ENCODE results near the gene DDX4. TPM values are rescaled to one million over a fixed set of nuclear protein-coding genes. Genes with fewer than 3 reads are reported as not detected.

The DDX4 gene
- total RNA-seq, 4 donors from 2014 or later: not detected

- Histone ChIP-seq H3K4me1 (peaks cover 0 to 9% (median 7%) of the 10 kb centered on the region in 3 donors), H3K36me3 (no peaks in the 10 kb centered on the region), H3K27me3 (peaks cover 47% of the 10 kb centered on the region), H3K27ac (no peak overlapping the region), H3K4me3 (peak overlapping the region in 1 of 2 donors; percentile 47), H3K9me3 (no peaks in the 10 kb centered on the region)
- TF ChIP-seq CTCF (IDR thresholded peaks at IDR 0.05) (no peak), EP300 (IDR thresholded peaks at IDR 0.05) (no peak), POLR2AphosphoS5 (IDR thresholded peaks at IDR 0.05) (no peak), POLR2A (IDR thresholded peaks at IDR 0.05) (no peak)
- WGBS, 2 donors (ENCODE audit: low coverage in 1 of 2): 76% methylated on average over 3 of the region's 45 CpGs; no CpG with 5 or more reads in 1 of the 2 donors
- ATAC-seq: no peak
These were observed 84.1 kb downstream of the DDX4 start for GRCh38 chr5:55821731-55822512.

GRCh38 chr5:55823151-55823796, 85.4 kb downstream of the DDX4 start:
- WGBS, 2 donors (ENCODE audit: low coverage in 1 of 2): 63 to 69% methylated on average over 1 of the region's 1 CpG
- Histone ChIP-seq H3K4me3 (no peak overlapping the region), H3K27ac (no peak overlapping the region), H3K27me3 (peaks cover 47% of the 10 kb centered on the region), H3K36me3 (no peaks in the 10 kb centered on the region), H3K9me3 (no peaks in the 10 kb centered on the region), H3K4me1 (peaks cover 0 to 9% (median 7%) of the 10 kb centered on the region in 3 donors)
- TF ChIP-seq CTCF (IDR thresholded peaks at IDR 0.05): no peak
- TF ChIP-seq EP300 (IDR thresholded peaks at IDR 0.05): no peak
- TF ChIP-seq POLR2A (IDR thresholded peaks at IDR 0.05): no peak
- TF ChIP-seq POLR2AphosphoS5 (IDR thresholded peaks at IDR 0.05): no peak
- ATAC-seq: no peak

GRCh38 chr5:55829956-55830355, 92.1 kb downstream of the DDX4 start:
- Histone ChIP-seq H3K36me3 (no peaks in the 10 kb centered on the region), H3K4me1 (no peaks in the 10 kb centered on the region), H3K27ac (no peak overlapping the region), H3K27me3 (peaks cover 10% of the 10 kb centered on the region), H3K4me3 (no peak overlapping the region), H3K9me3 (no peaks in the 10 kb centered on the region)
- WGBS, 2 donors (ENCODE audit: low coverage in 1 of 2): 86 to 100% methylated on average over 1 to 3 of the region's 3 CpGs
- TF ChIP-seq POLR2A (IDR thresholded peaks at IDR 0.05) (no peak), POLR2AphosphoS5 (IDR thresholded peaks at IDR 0.05) (no peak), EP300 (IDR thresholded peaks at IDR 0.05) (no peak), CTCF (IDR thresholded peaks at IDR 0.05) (no peak)
- ATAC-seq: no peak

- TF ChIP-seq EP300 (IDR thresholded peaks at IDR 0.05) (no peak), POLR2A (IDR thresholded peaks at IDR 0.05) (no peak), POLR2AphosphoS5 (IDR thresholded peaks at IDR 0.05) (no peak), CTCF (IDR thresholded peaks at IDR 0.05) (no peak)
- Histone ChIP-seq H3K27ac (no peak overlapping the region), H3K4me1 (no peaks in the 10 kb centered on the region), H3K4me3 (no peak overlapping the region), H3K9me3 (no peaks in the 10 kb centered on the region), H3K27me3 (no peaks in the 10 kb centered on the region), H3K36me3 (no peaks in the 10 kb centered on the region)
- WGBS, 2 donors (ENCODE audit: low coverage in 1 of 2): 86% methylated on average over 6 of the region's 17 CpGs; no CpG with 5 or more reads in 1 of the 2 donors
- ATAC-seq: no peak
These were observed 94.6 kb downstream of the DDX4 start for GRCh38 chr5:55832446-55832845.
